ENCODE data around the gene OLR1. TPM values are rescaled to one million over a fixed set of nuclear protein-coding genes. Genes with fewer than 3 reads are reported as not detected.

The OLR1 gene
- total and polyA plus RNA-seq, 2 donors (not counting 3 experiments of a cell fraction or from before 2014, with no cell fraction given): not detected

- H3K4me3 ChIP-seq (replicated peaks in 1 of 3; ENCODE audit: insufficient read depth in 1 of 3, low read depth in 1 of 3, low read length in 3 of 3): no peak overlapping the region
- POLR2A ChIA-PET: no interaction called here
- intact Hi-C loops (cut with micrococcal nuclease): no loop called here
- no peaks in the 10 kb centered on the region for H3K36me3 ChIP-seq (ENCODE audit: control insufficient read depth in 2 of 2, extremely low read depth in 1 of 2, insufficient read depth in 2 of 2, low read length in 2 of 2)
- H3K9me1 ChIP-seq (replicated peaks; ENCODE audit: control insufficient read depth, extremely low read depth, insufficient read depth, low read length): no peaks in the 10 kb centered on the region
- TF ChIP-seq EZH2 (IDR thresholded peaks at IDR 0.05; ENCODE audit: borderline replicate concordance, low read depth, low read length, severe bottlenecking) (no peak), POLR2AphosphoS5 (IDR thresholded peaks at IDR 0.05; ENCODE audit: insufficient read depth, low read depth, low read length) (no peak), MYC (IDR thresholded peaks at IDR 0.05; ENCODE audit: low read depth, low read length) (no peak), FOS (IDR thresholded peaks at IDR 0.05; ENCODE audit: borderline replicate concordance, insufficient read depth, low read length) (no peak), JUN (IDR thresholded peaks at IDR 0.05; ENCODE audit: borderline replicate concordance, insufficient read depth, insufficient read length, low read depth) (no peak), POLR2A (IDR thresholded peaks at IDR 0.05; ENCODE audit: low read depth, low read length) (no peak), GATA2 (IDR thresholded peaks at IDR 0.05; ENCODE audit: insufficient read depth, insufficient read length, low read depth, low read length) (no peak)
- TF ChIP-seq, protein P1, sequence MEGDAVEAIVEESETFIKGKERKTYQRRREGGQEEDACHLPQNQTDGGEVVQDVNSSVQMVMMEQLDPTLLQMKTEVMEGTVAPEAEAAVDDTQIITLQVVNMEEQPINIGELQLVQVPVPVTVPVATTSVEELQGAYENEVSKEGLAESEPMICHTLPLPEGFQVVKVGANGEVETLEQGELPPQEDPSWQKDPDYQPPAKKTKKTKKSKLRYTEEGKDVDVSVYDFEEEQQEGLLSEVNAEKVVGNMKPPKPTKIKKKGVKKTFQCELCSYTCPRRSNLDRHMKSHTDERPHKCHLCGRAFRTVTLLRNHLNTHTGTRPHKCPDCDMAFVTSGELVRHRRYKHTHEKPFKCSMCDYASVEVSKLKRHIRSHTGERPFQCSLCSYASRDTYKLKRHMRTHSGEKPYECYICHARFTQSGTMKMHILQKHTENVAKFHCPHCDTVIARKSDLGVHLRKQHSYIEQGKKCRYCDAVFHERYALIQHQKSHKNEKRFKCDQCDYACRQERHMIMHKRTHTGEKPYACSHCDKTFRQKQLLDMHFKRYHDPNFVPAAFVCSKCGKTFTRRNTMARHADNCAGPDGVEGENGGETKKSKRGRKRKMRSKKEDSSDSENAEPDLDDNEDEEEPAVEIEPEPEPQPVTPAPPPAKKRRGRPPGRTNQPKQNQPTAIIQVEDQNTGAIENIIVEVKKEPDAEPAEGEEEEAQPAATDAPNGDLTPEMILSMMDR (IDR thresholded peaks at IDR 0.05; ENCODE audit: extremely low read depth in 1 of 2, insufficient read depth in 1 of 2, low read depth in 1 of 2, low read length in 2 of 2): no peak
- TF ChIP-seq, protein P2, sequence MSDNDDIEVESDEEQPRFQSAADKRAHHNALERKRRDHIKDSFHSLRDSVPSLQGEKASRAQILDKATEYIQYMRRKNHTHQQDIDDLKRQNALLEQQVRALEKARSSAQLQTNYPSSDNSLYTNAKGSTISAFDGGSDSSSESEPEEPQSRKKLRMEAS (IDR thresholded peaks at IDR 0.05; ENCODE audit: insufficient read depth, insufficient read length): no peak
- H3K9me3 ChIP-seq (replicated peaks; ENCODE audit: control insufficient read depth, insufficient read depth, low read length): no peaks in the 10 kb centered on the region
- H3K27me3 ChIP-seq (ENCODE audit: control insufficient read depth in 2 of 2, insufficient read depth in 2 of 2, low read length in 2 of 2): no peaks in the 10 kb centered on the region
- FAIRE-seq: no peak
- no peak overlapping the region for H2AFZ ChIP-seq (ENCODE audit: low read depth, low read length)
- H3K27ac ChIP-seq (ENCODE audit: insufficient read depth, low read depth, low read length): no peak overlapping the region
- DNase-seq (ENCODE audit: low read depth, low spot score): no peak
- no peaks in the 10 kb centered on the region for H3K4me1 ChIP-seq (ENCODE audit: control insufficient read depth, extremely low read depth, insufficient read depth, low read length)
- H4K20me1 ChIP-seq (replicated peaks; ENCODE audit: control insufficient read depth, extremely low read depth, insufficient read depth, low read length): no peaks in the 10 kb centered on the region
- H3K9ac ChIP-seq (replicated peaks; ENCODE audit: extremely low read depth, insufficient read depth, low read length): no peak overlapping the region
- dilution Hi-C loops (cut with MboI; ENCODE audit: extremely low pct_ligation_motif_present, low sequenced_read_pairs): no loop called here
- no peak overlapping the region for H3K4me2 ChIP-seq (ENCODE audit: insufficient read depth, low read length)
- no TSS peak for BruUV-seq (replicated peaks)
- H3K79me2 ChIP-seq (ENCODE audit: control insufficient read depth, insufficient read depth, low read length): no peaks in the 10 kb centered on the region
- CTCF ChIA-PET: no interaction called here
These were observed 50.7 kb downstream of the OLR1 start for GRCh38 chr12:10121278-10121677.

Measured in endothelial cell of umbilical vein (primary cell).